SIG-M5 treated with dmso at 0.1 percent for 504 hours (cell line): ENCODE measurements around the gene FBH1.
"Not testable (repeated sequence)": the region's sequence is repeated elsewhere in the genome, so short reads cannot be mapped to it uniquely, and the experiment has no call there.

Source experiments
- DNase-seq: peaks from one replicate; lab custom pipeline; 2025; ENCODE audit not compliant: unreplicated experiment; lab: John Stamatoyannopoulos, UW

FBH1 gene

GRCh38 chr10:5938291-5938690, 48.2 kb downstream of the FBH1 start:
- no peak for DNase-seq

- no peak for DNase-seq
Measured at GRCh38 chr10:5940807-5941218, 50.8 kb downstream of the FBH1 start.

GRCh38 chr10:5941579-5941978, 51.5 kb downstream of the FBH1 start:
- no peak for DNase-seq

- no peak for DNase-seq
Measured at GRCh38 chr10:5942001-5942400, 52.0 kb downstream of the FBH1 start.

GRCh38 chr10:5942474-5942873, 52.4 kb downstream of the FBH1 start:
- no peak for DNase-seq

- DNase-seq: no peak
Measured at GRCh38 chr10:5943536-5943935, 53.5 kb downstream of the FBH1 start.

GRCh38 chr10:5944389-5945189, 54.5 kb downstream of the FBH1 start:
- peak; percentile 21 for DNase-seq

GRCh38 chr10:5945190-5945509, 55.1 kb downstream of the FBH1 start:
- no peak for DNase-seq

- no peak for DNase-seq
Measured at GRCh38 chr10:5945561-5946418, 55.7 kb downstream of the FBH1 start.

GRCh38 chr10:5946419-5946775, 56.4 kb downstream of the FBH1 start:
- not testable (repeated sequence) for DNase-seq

- no peak for DNase-seq
Measured at GRCh38 chr10:5946786-5947185, 56.7 kb downstream of the FBH1 start.

- no peak for DNase-seq
Measured at GRCh38 chr10:5947471-5948207, 57.6 kb downstream of the FBH1 start.

GRCh38 chr10:5948208-5948585, 58.2 kb downstream of the FBH1 start:
- DNase-seq: no peak

GRCh38 chr10:5949009-5949759, 59.1 kb downstream of the FBH1 start:
- peak; percentile 1 for DNase-seq

GRCh38 chr10:5951167-5951711, 61.2 kb downstream of the FBH1 start:
- peak; percentile 16 for DNase-seq

GRCh38 chr10:5951721-5952407, 61.8 kb downstream of the FBH1 start:
- no peak for DNase-seq

- no peak for DNase-seq
Measured at GRCh38 chr10:5952731-5953385, 62.8 kb downstream of the FBH1 start.

- no peak for DNase-seq
Measured at GRCh38 chr10:5953676-5954075, 63.6 kb downstream of the FBH1 start.

GRCh38 chr10:5956146-5956936, 66.3 kb downstream of the FBH1 start:
- DNase-seq: no peak
